ENCODE results near the gene FTSJ1.

FTSJ1 gene

GRCh38 chrX:48470833-48471118 is 5.2 kb upstream of the FTSJ1 start:
- DNase-seq (ENCODE audit: low read depth): no peak

- DNase-seq (ENCODE audit: low read depth): no peak
Observed at GRCh38 chrX:48471504-48471903, 4.5 kb upstream of the FTSJ1 start.

- no peak for DNase-seq (ENCODE audit: low read depth)
Observed at GRCh38 chrX:48472225-48472624, 3.8 kb upstream of the FTSJ1 start.

- DNase-seq (ENCODE audit: low read depth): no peak
Observed at GRCh38 chrX:48472851-48473703, 2.9 kb upstream of the FTSJ1 start.

GRCh38 chrX:48473704-48473990 is 2.4 kb upstream of the FTSJ1 start:
- no peak for DNase-seq (ENCODE audit: low read depth)

- no peak for DNase-seq (ENCODE audit: low read depth)
Observed at GRCh38 chrX:48474127-48474526, 1.9 kb upstream of the FTSJ1 start.

GRCh38 chrX:48474581-48474980 is 1.4 kb upstream of the FTSJ1 start:
- no peak for DNase-seq (ENCODE audit: low read depth)

GRCh38 chrX:48475296-48475695 is 703 bp upstream of the FTSJ1 start:
- DNase-seq (ENCODE audit: low read depth): no peak

GRCh38 chrX:48476919-48477318 is 920 bp downstream of the FTSJ1 start:
- no peak for DNase-seq (ENCODE audit: low read depth)

GRCh38 chrX:48477960-48478755 is 2.2 kb downstream of the FTSJ1 start:
- DNase-seq (ENCODE audit: low read depth): no peak

GRCh38 chrX:48478806-48479205 is 2.8 kb downstream of the FTSJ1 start:
- DNase-seq (ENCODE audit: low read depth): no peak

GRCh38 chrX:48480142-48480541 is 4.1 kb downstream of the FTSJ1 start:
- no peak for DNase-seq (ENCODE audit: low read depth)

GRCh38 chrX:48480583-48480982 is 4.6 kb downstream of the FTSJ1 start:
- DNase-seq (ENCODE audit: low read depth): no peak

GRCh38 chrX:48482526-48482925 is 6.5 kb downstream of the FTSJ1 start:
- DNase-seq (ENCODE audit: low read depth): no peak

GRCh38 chrX:48487362-48487798 is 11.4 kb downstream of the FTSJ1 start:
- no peak for DNase-seq (ENCODE audit: low read depth)

- DNase-seq (ENCODE audit: low read depth): no peak
Observed at GRCh38 chrX:48488034-48488433, 12.0 kb downstream of the FTSJ1 start.

- no peak for DNase-seq (ENCODE audit: low read depth)
Observed at GRCh38 chrX:48489296-48489695, 13.3 kb downstream of the FTSJ1 start.

- no peak for DNase-seq (ENCODE audit: low read depth)
Observed at GRCh38 chrX:48489892-48490291, 13.9 kb downstream of the FTSJ1 start.

- no peak for DNase-seq (ENCODE audit: low read depth)
Observed at GRCh38 chrX:48490661-48491060, 14.7 kb downstream of the FTSJ1 start.

GRCh38 chrX:48491809-48492208 is 15.8 kb downstream of the FTSJ1 start:
- no peak for DNase-seq (ENCODE audit: low read depth)

- DNase-seq (ENCODE audit: low read depth): no peak
Observed at GRCh38 chrX:48492293-48492910, 16.4 kb downstream of the FTSJ1 start.

GRCh38 chrX:48493890-48494364 is 17.9 kb downstream of the FTSJ1 start:
- DNase-seq (ENCODE audit: low read depth): no peak

GRCh38 chrX:48496660-48497059 is 20.7 kb downstream of the FTSJ1 start:
- no peak for DNase-seq (ENCODE audit: low read depth)

Measured in activated T-helper 1 cell treated with Interleukin-2 at 50 U/mL for 16 hours (primary cell).